T-helper 2 cell treated with Interferon-gamma antibody and Interleukin-4, amounts not matched to agents 100 ng/mL and 5 ng/mL, for 36 hours (primary cell): ENCODE measurements around the gene SNX22. TPM values are rescaled to one million over a fixed set of nuclear protein-coding genes. Genes with fewer than 3 reads are reported as not detected.
"Not testable (repeated sequence)": the region's sequence is repeated elsewhere in the genome, so short reads cannot be mapped to it uniquely, and the experiment has no call there.

Source experiments
- intact Hi-C: fragments of 100-400 bp; cut with micrococcal nuclease; formaldehyde crosslinking; loops from one replicate; pipeline ENCODE4 v1.15.1; 2023
- total RNA-seq: library from RNA; stranded (reverse); gene quantifications from 2 replicates; pipeline ENCODE4 v1.2.3, GENCODE V29; 2022

SNX22 gene
- 0.36 and 0.59 TPM in 2 replicates for total RNA-seq

DNA sequence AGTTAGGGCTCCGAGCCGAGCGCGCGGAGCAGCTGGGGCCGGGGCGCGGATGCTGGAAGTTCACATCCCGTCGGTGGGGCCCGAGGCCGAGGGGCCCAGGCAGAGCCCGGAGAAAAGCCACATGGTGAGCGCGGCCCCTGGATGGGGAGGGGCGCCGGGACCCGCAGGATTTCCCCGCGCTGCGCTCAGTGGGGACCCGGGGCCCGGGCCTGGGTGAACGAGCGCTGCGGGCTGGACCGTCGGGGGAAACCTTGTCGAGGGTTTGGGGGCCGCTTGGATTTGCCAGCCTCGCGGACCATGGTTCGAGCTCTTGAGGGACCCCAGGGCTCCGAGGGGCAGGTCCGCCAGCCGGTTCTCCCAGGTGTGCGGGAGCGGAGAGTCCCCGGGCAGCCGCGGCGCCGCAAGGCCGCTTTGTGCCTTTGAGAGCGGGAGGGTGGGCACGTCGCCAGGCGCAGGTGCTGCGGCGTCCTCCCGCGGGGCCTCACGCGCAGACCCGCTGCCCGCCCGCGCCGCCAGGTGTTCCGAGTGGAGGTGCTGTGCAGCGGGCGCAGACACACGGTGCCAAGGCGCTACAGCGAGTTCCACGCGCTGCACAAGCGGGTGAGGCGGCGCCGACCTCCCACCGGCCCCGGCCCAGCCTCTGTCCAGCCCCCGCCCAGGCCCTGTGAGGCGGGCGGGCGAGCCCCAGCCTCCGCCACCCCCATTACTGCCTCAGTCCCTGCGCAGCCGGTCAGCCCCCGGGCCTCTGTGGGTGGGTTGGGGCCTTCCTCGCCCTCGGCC, at the start of gene SNX22:
Gene SNX22, plus strand, starts transcription at position 5 of the 780 bp plus-strand sequence. Its CDS starts 45 bp downstream, at position 50.
- intact Hi-C loops: loop anchor here (10.0 kb wide), 1 partner anchor 677 kb away; no protein-coding TSS in a partner anchor

- intact Hi-C loops: no loop called here
These were observed 49.0 kb upstream of the SNX22 start for GRCh38 chr15:64102497-64102896.

GRCh38 chr15:64105113-64105704, 46.3 kb upstream of the SNX22 start:
- intact Hi-C loops: no loop called here

- intact Hi-C loops: no loop called here
These were observed 44.2 kb upstream of the SNX22 start for GRCh38 chr15:64107337-64107736.

DNA sequence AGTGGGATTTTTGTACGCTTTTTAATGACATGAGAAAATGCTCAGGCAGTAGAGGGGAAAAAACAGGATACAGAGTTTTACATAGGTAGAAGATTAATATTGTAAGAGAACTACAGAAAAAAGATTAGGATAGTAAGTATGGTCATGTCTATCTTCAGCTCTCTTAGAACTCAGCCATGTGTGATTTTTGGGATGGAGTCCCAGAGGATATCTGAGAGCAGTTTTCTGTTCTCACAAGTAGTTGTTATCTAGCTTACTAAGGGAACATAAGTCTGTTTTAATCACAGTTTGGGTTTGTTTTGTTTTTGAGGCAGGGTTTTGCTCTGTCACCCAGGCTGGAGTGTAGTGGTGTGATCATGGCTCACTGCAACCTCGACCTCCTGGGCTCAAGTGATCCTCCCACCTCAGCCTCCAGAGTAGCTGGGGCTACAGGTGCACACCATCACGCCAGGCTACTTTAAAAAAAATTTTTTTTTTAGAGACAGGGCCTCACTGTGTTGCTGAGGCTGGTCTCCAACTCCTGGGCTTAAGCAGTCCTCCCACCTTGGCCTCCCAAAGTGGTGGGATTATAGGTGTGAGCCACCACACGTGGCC, 41.3 kb upstream of the SNX22 start:
- intact Hi-C loops: not testable (repeated sequence)

- intact Hi-C loops: no loop called here
These were observed 40.4 kb upstream of the SNX22 start for GRCh38 chr15:64110950-64111678.

GRCh38 chr15:64111679-64112050, 39.9 kb upstream of the SNX22 start:
- intact Hi-C loops: no loop called here

GRCh38 chr15:64112073-64112772, 39.3 kb upstream of the SNX22 start:
- intact Hi-C loops: no loop called here

- intact Hi-C loops: no loop called here
These were observed 38.6 kb upstream of the SNX22 start for GRCh38 chr15:64112904-64113303.

- intact Hi-C loops: no loop called here
These were observed 33.6 kb upstream of the SNX22 start for GRCh38 chr15:64117759-64118487.

- intact Hi-C loops: not testable (repeated sequence)
These were observed 31.2 kb upstream of the SNX22 start for GRCh38 chr15:64120322-64120721.

GRCh38 chr15:64121614-64122013, 29.9 kb upstream of the SNX22 start:
- intact Hi-C loops: no loop called here

GRCh38 chr15:64122444-64122843, 29.1 kb upstream of the SNX22 start:
- intact Hi-C loops: no loop called here

GRCh38 chr15:64122936-64123351, 28.6 kb upstream of the SNX22 start:
- intact Hi-C loops: no loop called here

- intact Hi-C loops: no loop called here
These were observed 25.6 kb upstream of the SNX22 start for GRCh38 chr15:64125978-64126377.

- intact Hi-C loops: no loop called here
These were observed 23.8 kb upstream of the SNX22 start for GRCh38 chr15:64127521-64128270.

GRCh38 chr15:64130159-64130558, 21.4 kb upstream of the SNX22 start:
- intact Hi-C loops: no loop called here

GRCh38 chr15:64131547-64131946, 20.0 kb upstream of the SNX22 start:
- intact Hi-C loops: no loop called here

GRCh38 chr15:64132217-64132616, 19.3 kb upstream of the SNX22 start:
- intact Hi-C loops: no loop called here
